Neutrophil (primary cell): ENCODE measurements around the gene OR4E2.

ENCODE experiments used
- H3K27ac ChIP-seq: fragments of 200-600 bp; sonication (generic); 2 replicates; pipeline ENCODE4 v1.5.1; 2016; ENCODE audit warnings: mild to moderate bottlenecking, moderate library complexity
- H3K27me3 ChIP-seq: fragments of 200-600 bp; sonication (generic); 2 replicates; pipeline ENCODE4 v1.6.0; 2016; ENCODE audit warnings: mild to moderate bottlenecking
- H3K36me3 ChIP-seq: fragments of 200-600 bp; sonication (generic); 2 replicates; pipeline ENCODE4 v1.5.1; 2017
- H3K4me1 ChIP-seq, 2 experiments: fragments of 200-600 bp in 1 of 2; sonication (generic) in 1 of 2; 1 replicate in 1 of 2; 2 replicates in 1 of 2; pipeline versions ENCODE4 v1.5.1 to v1.6.1; 2013 to 2016; ENCODE audit warnings: low read depth in 1 of 2, low read length in 1 of 2, mild to moderate bottlenecking in 1 of 2, moderate library complexity in 1 of 2; ENCODE audit not compliant: control insufficient read depth in 1 of 2, insufficient read depth in 1 of 2
- H3K4me3 ChIP-seq, 2 experiments: fragments of 200-600 bp in 1 of 2; sonication (generic) in 1 of 2; 1 replicate in 1 of 2; 2 replicates in 1 of 2; pipeline ENCODE4 v1.5.1; 2013 to 2016; ENCODE audit warnings: low read depth in 1 of 2, low read length in 1 of 2, mild to moderate bottlenecking in 1 of 2, moderate library complexity in 1 of 2
- H3K9me3 ChIP-seq: fragments of 200-600 bp; sonication (generic); 2 replicates; pipeline ENCODE4 v1.5.1; 2016
- TF ChIP-seq, protein P1 (sequence below): fragments of 200-600 bp; sonication (generic); IDR thresholded peaks from 2 replicates; pipeline ENCODE4 v1.5.1; 2016; ENCODE audit warnings: antibody characterized with exemption

OR4E2 gene

DNA sequence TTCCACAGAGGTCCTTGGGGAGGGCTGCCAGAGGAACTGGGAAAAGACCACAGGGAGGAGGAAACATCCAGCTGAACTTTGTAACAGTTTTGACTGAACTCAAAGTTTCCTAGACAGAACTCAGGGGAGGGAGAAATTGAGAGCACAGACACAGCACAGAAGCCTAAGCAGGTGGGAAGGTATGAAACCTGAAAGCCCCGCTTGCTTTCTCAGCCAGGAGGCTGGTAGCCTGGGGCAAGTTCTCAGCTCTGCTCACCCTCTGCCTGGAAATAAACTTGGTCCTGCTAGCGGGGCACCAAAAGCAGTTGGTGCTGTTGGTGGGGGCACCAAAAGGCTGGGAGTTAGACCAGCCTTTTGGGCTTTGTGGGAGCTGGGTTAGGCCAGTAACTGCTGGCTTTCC is 45.9 kb downstream of the OR4E2 start:
- TF ChIP-seq, protein P1, sequence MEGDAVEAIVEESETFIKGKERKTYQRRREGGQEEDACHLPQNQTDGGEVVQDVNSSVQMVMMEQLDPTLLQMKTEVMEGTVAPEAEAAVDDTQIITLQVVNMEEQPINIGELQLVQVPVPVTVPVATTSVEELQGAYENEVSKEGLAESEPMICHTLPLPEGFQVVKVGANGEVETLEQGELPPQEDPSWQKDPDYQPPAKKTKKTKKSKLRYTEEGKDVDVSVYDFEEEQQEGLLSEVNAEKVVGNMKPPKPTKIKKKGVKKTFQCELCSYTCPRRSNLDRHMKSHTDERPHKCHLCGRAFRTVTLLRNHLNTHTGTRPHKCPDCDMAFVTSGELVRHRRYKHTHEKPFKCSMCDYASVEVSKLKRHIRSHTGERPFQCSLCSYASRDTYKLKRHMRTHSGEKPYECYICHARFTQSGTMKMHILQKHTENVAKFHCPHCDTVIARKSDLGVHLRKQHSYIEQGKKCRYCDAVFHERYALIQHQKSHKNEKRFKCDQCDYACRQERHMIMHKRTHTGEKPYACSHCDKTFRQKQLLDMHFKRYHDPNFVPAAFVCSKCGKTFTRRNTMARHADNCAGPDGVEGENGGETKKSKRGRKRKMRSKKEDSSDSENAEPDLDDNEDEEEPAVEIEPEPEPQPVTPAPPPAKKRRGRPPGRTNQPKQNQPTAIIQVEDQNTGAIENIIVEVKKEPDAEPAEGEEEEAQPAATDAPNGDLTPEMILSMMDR = no peak

GRCh38 chr14:21702316-21702715 is 48.7 kb downstream of the OR4E2 start:
- peaks cover 10% of the 10 kb centered on the region for H3K27me3 ChIP-seq
- H3K36me3 ChIP-seq = no peaks in the 10 kb centered on the region
- no peaks in the 10 kb centered on the region for H3K9me3 ChIP-seq
- H3K4me3 ChIP-seq = no peak overlapping the region
- peaks cover 8 to 18% of the 10 kb centered on the region in 2 experiments for H3K4me1 ChIP-seq
- TF ChIP-seq, protein P1 = no peak
- H3K27ac ChIP-seq = no peak overlapping the region

More for the DNA sequence above, 45.9 kb downstream of the OR4E2 start:
- H3K9me3 ChIP-seq = no peaks in the 10 kb centered on the region
- H3K36me3 ChIP-seq = no peaks in the 10 kb centered on the region
- H3K27me3 ChIP-seq = peaks cover 18% of the 10 kb centered on the region
- H3K4me3 ChIP-seq = no peak overlapping the region
- H3K27ac ChIP-seq = no peak overlapping the region
- peaks cover under 1 to 8% of the 10 kb centered on the region in 2 experiments for H3K4me1 ChIP-seq

- peaks cover 8 to 18% of the 10 kb centered on the region in 2 experiments for H3K4me1 ChIP-seq
- no peak overlapping the region for H3K4me3 ChIP-seq
- H3K36me3 ChIP-seq = no peaks in the 10 kb centered on the region
- no peak overlapping the region for H3K27ac ChIP-seq
- no peaks in the 10 kb centered on the region for H3K9me3 ChIP-seq
- peaks cover 20% of the 10 kb centered on the region for H3K27me3 ChIP-seq
- TF ChIP-seq, protein P1 = no peak
These were observed 50.0 kb downstream of the OR4E2 start for GRCh38 chr14:21703357-21704326.

GRCh38 chr14:21704338-21704737 is 50.7 kb downstream of the OR4E2 start:
- Histone ChIP-seq H3K36me3 (no peaks in the 10 kb centered on the region), H3K4me1 (peaks cover 8 to 18% of the 10 kb centered on the region in 2 experiments), H3K9me3 (peaks cover 5% of the 10 kb centered on the region), H3K27me3 (peaks cover 27% of the 10 kb centered on the region), H3K27ac (no peak overlapping the region), H3K4me3 (no peak overlapping the region)
- TF ChIP-seq, protein P1 = no peak

DNA sequence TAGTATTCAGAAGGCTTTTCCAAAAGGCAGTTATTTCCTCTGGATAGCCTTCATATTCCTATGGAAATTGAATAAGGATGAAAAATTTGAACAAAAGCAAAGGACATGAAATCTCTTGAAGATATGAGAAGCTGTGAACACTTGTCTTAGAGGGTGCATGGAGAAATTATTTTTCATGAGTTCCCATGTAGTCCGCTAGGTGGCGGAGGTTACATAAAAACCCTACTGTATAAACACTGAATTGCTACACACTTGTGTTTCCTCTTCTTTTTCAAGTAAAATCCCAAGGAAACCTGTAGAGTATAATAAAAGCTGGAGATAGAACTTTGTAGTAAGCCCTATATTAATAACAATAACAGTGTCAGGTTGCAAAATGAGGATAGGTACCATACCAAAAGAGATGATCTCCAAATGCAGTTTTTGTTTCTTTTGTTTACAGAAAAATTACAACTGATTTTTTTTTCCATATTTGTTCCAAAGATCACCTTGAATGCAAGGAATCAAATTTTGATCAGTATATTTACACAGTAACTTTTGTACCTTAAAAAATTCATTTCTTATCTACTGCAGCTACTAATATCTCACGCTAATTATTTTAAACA is 57.8 kb downstream of the OR4E2 start:
- TF ChIP-seq, protein P1 = peak; percentile 23
- no peak overlapping the region for H3K4me3 ChIP-seq
- no peaks in the 10 kb centered on the region for H3K36me3 ChIP-seq
- peaks cover 35% of the 10 kb centered on the region for H3K27me3 ChIP-seq
- H3K4me1 ChIP-seq = no peaks in the 10 kb centered on the region
- no peak overlapping the region for H3K27ac ChIP-seq
- peaks cover 5% of the 10 kb centered on the region for H3K9me3 ChIP-seq
